NCI-H748 (cell line): ENCODE data around the gene AUTS2.

Experiments used
- DNase-seq: peaks from one replicate; lab custom pipeline; 2025; ENCODE audit not compliant: unreplicated experiment; lab: John Stamatoyannopoulos, UW

AUTS2 gene

DNA sequence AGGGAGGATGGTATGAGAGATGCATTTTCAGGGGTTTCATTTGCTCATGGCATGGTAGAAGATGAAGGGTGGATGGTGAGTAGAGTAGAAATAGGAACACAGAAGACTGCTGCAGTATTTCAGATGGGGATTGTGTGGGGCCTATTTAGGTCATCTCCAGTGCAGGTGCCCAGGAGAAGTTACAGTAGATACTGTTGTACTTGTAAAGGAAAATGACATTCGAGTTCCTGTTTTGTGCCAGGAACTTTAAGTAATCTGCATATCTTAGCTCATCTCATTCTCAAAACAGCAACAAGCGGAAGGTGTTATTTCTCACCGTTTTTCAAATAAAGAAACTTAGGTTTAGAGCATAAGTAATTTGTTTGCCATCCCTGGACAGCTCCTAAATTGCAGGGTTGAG, 156.2 kb downstream of the AUTS2 start:
- DNase-seq, result no peak

DNA sequence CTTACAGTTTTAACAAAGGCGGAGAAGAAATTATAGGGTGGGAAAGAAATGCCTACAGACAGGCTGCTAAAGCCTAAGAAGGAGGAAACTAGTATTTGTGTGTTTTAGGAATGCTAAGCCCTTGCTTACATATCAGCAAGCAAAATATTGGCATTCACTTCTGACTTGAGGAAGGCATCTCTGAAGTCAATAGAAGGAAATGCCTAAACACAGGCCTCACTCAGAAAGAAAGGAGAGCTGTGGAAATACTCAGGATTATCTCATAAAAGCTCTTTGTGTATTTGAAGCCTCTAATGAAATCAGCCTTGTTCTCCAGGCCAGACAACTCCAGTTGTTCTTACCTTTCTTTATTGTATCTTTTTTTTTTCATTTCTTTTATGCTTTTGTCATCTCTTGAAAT, 158.0 kb downstream of the AUTS2 start:
- no peak for DNase-seq

DNA sequence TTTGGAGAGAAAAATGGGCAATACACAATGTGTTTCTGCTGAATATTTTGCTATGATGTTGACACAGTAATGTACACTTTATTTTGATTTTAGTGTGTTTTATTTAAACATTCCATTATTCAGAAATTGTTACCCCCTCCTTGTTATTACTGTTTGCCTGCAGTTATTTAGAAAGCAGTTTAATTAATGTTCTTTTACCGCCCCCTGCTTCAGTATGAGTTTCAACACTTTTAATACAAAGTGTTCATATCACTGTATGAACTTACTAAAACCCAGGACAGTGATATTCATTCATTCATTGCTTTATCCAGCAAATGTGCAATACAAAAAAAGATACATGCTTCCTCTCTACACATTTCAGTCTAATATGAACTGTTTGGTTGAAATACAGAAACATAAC, 159.3 kb downstream of the AUTS2 start:
- no peak for DNase-seq

DNA sequence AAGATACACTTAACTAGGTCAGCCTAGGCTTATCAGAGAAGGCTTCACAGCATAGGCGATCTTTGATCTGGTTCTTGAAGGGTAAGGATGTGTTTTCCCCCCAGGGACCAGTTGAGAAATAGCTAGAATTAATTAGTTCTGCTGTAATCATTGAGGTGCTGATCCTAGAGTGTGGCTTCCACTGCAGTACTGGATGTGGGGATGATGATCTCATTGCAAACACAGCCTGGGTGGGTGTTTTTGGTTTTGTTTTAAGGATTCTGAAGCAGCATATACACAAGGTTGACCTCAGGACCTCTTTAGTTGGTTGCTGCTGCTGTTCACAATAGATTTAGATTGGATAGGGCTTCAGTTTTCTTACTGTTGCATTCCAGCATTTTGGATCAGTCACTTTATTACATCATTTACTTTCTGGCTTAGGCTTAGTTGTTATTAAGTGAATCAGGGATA, 159.7 kb downstream of the AUTS2 start:
- peak; percentile 21 for DNase-seq

DNA sequence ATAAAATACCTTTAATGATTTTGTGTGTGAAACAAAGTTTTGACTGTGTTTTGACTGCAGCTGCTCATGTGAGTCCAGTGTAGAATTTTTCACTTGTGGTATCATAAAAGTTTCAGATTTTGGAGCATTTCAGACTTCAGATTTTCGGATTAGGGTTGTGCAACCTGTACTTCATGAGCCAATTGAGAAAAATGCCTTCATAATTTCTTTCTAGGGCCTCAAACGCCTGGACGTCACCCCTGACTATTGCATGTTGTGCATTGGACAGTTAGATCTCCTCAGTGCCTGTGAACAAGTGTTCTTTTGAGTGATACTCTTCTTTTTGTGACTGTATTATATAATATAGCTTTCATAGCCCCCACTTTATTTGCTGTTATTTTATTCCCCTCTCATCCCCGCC, 161.1 kb downstream of the AUTS2 start:
- no peak for DNase-seq

DNA sequence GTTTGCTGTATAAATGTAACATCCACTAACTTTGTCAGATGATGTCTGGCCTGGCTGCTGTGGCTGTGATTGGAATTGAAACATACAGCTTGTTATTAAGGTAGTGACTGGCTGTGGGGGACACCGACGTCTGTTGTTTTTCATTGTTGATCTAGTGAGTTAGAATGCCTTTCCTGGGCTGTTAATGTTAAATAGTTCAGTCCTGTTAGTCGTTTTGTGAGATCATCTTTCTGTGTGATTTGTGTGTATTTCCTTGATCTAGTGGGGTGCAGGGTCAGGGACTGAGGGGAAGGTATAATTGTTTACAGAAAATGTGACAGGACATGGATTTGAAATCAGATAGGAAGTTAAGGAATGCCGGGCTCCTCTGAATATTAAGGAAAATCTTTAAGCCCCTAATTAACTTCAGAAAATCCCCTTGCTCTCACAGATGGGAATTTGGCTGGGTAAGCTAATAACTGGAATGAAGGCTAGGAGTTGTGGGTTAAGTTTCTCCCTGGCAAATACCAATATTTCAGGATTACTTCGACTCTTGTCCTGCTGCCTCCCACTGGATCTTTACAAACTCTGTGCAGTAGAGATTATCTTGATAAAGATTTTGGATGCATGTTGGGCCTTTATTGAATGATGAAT, 163.1 kb downstream of the AUTS2 start:
- DNase-seq, result no peak

DNA sequence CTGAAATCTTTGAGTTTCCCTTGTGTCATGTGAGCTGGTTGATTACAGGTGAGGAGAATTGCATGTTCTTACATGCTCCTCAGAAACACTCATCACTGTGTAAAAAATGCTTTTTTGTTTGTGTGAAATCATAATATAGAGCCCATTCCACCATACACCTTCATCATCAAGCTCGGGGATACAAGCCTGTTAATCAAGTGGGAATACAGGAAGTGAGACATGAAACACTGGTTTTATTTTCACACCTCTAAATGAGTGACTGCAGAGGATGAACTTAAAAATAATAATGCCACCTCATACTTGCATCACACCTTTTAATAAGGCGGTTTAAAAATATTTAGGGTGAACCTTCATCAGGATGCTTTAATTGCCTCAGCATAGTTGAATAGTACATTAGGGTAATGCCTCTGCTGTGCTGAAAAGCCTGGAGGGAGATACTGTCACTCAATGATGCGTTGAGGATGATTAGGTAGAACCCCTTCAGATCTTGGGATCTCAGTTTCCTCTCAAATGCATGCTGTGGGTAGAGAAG, 164.6 kb downstream of the AUTS2 start:
- DNase-seq, result no peak

DNA sequence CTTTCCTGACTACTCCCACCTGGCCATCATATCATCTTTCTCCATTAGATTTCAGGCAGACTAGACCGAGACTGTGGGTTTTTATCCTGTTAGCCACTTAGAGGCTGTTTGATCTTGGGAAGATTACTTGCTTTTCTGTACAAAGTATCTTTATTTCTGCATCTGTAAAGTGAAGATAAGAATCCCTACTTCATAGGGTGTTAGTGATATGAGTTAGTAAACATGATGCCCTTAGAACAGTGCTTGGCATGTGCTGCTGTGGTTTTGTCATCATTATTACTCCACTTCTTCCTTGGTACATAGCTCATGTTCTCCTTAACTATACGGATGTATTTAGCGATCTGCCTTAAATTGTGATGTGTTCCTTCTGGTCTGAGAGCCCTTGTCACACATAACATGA, 165.2 kb downstream of the AUTS2 start:
- DNase-seq, result no peak

DNA sequence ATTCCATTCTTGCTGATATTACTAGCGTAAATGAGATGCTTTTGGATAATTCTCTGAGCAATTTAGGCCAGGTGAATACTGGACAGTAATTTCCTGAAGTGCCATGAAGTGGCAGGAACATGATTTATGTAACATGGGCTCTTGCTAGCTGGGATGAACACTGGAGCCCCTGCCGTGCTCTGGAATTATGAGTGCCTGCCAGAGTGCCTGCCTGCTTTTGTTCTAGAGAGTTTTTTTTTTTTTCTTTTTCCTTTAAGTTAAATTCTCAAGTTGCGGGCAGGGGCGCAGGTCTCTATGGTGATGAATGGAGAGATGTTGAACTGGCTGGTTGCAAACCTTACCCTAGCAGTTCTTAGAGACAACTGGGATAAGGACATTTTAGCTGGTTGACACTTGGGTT, 165.9 kb downstream of the AUTS2 start:
- peak; percentile 92 for DNase-seq

DNA sequence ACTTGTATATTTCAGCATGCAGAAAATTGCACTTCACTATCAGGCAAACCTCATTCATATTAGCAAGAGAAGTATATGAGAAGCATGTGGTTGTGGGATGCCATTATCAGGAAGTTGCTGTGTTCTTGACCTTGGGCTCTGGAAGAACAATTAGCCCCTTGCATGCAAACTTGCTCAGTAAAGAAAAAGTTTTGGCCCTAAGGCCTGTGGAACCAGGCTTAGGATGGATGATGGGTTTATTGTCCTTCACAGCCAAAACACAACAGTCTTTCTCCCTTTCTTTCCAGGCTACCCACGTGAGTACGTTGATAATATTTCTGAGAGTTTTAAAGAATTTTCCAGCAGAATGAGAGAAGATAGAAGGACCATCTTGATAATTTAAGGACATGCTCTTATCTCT, 166.4 kb downstream of the AUTS2 start:
- DNase-seq, result no peak

DNA sequence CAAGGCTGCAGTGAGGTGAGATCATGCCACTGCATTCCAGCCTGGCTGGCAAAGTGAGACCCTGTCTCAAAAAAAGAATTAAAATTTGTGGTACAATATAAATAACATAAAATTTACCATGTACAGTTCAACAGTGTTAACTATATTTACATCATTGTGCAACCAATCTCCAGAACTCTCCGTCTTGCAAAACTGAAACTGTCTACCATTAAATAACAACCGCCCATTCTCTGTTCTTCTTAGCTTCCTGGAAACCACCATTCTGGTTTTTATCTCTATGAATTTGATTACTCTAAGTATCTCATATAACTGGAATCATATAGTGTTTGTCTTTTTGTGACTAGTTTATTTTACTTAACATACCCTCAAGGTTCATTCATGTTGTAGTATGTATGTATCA, 167.6 kb downstream of the AUTS2 start:
- DNase-seq, result no peak

DNA sequence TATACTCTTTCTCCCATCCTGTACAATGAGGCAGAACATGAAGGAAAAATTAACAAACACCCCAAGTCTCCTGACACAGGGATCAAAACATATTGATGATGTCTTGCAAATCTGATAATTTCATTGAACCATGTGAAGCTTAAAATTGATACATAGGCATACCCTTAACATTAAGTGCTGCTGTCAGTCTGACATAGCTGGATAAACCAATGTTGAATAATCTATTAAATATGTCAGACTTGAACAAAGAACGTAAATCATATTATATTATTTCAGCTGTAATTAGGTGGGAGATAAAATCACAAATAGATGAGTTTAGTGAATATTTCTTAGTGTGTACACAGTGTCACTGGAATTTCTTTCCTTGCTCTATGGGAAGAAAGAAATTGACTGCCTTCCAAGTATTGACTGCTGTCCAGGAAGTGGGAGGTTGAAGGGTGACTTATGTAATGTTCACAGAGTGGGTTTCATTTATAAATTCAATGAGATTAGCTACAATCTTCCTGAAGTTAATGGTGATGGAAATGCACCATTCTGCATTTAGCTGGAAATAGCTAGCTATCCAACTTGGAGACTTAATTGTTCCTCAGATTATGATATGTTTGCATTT, 170.8 kb downstream of the AUTS2 start:
- DNase-seq, result no peak

DNA sequence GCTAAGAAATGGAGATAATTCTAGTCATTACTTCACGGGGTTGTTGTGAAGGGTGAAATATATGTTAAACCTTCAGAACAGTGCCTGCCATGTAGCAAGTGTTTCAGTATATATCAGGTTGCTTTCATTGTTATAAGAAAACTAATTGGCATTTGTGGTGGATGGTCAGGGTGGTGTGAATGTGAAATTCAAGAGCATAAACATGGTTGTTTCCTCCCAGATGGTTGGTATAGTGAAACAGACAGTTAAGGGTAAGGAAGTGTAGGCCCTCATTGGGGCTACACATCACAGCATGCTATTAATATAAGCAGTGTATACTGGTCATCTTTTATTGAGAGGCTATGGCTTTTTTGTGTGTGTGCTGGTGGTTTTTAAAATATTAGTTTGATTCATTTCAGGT, 171.6 kb downstream of the AUTS2 start:
- no peak for DNase-seq

DNA sequence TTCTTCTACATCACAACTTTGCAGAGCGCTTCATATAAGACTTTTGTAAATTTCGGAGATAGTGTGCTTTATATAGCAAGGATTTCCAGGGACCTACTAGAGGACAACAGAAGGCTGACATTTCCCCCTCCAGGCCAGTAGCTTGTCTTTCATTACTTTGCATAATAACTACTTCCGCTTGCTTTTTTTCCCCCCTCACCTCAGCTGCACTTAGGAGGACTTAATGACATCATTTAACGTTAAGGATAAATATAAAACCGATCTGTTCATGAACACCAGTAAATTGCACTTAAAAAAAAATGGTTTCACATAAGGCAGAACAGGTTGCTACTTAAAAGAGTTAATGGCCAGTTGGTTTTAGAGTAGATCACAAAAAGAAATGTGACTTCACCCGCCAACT, 172.3 kb downstream of the AUTS2 start:
- DNase-seq, result no peak

DNA sequence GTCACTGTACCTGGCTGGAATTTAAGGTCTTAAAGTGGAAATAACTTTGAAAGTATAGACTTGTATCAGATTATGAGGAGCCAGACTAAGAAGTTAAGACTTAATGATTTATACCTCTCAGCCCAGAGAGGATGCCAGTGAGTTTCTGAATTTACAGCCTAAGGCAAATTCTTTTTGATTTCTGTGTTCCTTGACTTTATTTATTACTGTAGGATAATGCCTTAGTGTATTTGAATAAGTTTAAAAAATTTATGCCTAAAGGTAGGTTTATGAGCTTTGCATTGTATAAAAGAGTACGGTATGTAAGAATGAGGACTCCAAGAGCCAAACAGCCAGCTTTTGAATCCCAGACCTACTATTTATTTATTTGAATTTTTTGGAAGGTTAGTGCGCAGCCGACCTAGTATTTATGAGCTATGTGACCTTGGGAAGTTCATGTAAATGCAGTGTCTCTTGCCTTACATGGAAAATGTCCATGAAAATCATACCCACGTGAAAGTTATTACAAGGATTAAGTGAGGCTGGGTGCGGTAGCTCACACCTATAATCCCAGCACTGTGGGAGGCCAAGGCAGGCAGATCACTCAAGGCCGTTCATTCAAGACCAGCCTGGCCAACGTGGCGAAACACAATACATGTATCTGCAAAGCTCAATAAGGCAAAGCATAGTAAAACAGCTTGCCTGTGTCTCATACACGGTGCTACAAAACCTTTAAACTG, 174.6 kb downstream of the AUTS2 start:
- no peak for DNase-seq

DNA sequence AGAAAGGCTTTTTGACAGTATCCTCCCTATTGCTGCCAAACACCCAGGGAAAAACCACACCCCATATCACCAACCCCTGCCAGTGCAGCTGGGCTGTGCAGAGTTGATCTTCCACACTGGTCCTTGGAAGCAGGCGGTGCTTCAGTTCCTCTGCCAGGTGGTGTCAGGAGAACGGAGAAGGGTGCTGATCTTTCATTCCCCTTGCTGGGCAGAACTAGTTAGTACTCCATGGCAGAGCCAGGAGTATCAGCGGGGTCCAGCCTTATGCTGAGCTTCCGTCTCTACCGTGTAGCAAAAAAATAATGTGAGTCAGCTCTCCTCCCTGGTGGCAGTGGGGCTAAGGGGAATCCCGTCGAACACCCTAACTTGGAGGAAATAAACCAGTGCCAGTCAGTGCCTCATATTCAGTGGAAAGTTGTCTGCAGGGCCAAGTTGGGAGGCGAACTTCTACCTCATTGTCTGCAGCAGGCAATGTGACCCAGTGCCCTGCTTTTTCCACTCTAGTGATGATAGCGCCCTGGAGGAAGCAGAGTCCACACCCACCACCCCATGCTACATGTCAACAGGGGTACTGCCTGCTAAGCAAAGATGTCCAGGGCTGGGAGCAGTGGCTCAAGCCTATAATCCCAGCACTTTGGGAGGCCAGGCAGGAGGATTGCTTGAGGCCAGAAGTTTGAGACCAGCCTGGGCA, 175.4 kb downstream of the AUTS2 start:
- DNase-seq, result no peak

DNA sequence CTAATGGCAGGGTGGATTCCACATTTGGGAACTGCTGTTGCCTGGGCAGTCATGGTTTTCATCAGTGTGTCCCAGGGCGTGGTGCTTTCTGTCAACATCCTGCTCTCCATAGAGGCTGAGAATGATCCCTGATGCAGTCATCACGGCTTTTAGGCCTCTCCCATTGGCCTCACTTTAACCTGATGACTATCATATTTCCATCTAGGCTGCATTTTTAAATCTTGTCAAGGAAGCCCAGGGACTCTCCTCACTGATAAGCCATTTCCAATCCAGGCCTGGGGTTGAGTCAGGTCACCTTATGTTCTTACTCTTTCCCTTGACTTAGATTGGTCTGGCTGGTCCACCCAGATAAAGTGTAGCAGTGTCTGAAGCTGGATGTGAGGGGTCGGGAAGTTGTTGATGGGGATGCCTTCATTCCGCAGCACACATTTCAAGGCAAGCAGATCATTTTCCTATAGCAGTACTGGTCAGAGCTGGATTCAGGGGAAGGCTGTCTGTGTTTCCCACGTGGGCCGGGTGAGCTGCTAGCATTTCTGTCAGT, 177.0 kb downstream of the AUTS2 start:
- peak; percentile 80 for DNase-seq

DNA sequence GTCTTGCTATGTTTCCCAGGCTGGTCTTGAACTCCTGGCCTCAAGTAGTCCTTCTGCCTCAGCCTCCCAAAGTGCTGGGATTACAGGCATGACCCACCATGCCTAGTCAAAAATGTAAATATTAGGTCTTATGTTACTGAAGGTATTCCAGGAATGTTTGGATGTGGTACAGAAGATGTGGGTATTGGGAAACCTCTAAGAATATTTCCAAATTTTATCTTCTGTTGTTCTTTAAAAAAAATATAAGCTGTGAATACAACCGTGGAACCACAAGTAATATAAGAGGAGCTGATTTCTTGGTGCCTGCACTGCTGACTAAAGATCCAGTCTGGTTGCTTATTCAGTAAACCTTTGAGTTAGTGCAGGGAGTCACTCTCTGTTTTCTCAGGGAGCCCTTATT, 178.3 kb downstream of the AUTS2 start:
- no peak for DNase-seq

DNA sequence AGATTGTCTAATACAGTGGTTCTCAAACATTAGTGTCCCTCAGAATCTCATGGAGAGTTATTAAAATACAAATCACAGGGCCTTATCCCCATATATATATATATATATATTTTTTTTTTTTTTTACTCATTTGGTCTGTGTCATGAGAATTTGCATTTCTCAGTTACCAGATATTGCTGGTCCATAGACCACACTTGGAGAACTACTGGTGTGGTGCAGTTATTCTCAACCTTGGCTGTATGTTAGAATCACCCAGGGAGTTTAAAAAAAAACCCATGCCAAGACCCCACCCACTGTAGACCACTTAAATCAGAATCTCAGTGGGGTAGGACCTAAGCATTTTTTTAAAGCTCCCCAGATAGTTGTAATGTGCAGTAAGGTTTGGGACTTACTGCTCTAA, 179.9 kb downstream of the AUTS2 start:
- DNase-seq, result no peak

DNA sequence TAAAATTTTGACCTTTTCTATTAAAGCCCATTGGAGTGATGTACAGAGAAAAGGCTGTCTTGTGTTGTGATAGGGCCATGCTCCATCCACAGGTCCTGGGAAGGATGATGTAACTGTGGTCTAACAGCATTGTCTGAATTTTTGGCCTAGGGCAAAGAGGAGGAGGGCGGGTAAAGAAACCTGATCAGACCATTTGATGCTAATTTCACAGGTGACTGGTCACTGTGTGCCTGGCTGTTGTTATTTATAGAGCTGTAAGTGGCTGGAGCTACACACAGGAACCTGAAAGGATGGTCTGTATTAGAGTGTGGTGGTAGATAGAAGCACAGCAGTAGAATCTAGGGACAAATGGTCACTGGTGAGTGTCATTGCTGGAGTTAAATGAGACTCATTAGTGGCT, 182.1 kb downstream of the AUTS2 start:
- peak; percentile 98 for DNase-seq

DNA sequence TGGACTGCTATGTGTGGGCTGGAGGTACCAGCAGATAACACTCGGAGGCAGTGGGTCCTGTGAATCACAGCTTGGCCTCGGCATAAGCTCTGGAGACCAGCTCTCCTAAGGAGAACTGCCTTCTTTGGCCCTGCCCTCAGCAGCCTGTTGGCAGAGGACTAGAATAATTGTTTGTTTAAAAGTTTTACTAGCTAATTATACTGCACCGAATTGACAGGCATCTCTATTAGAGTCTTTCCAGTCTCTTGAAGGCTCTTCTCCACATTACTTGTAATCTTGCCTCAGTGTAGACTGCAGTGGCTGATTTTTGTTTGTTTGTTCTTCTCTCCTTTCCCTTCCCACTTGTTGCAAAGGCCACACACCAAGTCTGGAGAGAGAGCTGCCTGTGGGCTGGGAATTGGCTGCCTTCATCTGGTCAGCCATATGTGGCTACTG, 183.2 kb downstream of the AUTS2 start:
- DNase-seq, result peak; percentile 25
